Superior temporal gyrus (tissue), 1 donor: ENCODE results near the gene CREB3L2.

Experiments used
- DNase-seq: peaks from one replicate; pipeline ENCODE4 v3.0.0-alpha.2; 2016; ENCODE audit errors: extremely low spot score

Gene CREB3L2

DNA sequence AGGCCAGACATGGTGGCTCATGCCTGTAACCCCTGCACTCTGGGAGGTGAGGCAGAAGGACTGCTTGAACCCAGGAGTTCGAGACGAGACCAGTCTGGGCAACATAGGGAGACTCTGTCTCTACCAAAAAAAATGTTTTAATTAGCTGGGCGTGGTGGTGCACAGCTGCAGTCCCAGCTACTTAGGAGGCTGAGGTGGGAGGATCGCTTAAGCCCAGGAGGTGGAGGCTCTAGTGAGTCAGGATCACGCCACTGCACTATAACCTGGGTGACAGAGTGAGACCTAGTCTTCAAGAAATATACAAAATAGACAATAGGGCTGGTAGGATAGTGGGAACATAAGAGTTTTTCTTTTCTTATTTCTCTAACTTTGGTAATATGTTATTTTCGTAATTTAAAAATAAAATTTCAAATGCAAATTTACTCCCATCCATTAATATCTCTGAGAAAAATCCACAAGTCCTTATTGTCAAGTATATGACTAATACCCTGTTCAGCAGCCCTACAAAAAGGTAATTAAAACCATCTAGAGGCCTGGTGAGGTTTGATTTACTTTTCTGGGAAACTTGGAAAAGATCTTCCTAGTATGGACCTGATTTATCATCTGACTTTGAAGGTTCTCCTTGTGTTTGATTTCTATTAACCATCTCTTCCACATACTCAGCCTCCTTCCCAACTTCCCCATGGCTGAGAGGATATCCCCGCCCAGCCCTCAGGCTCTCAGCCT is 50.0 kb downstream of the CREB3L2 start:
- no peak for DNase-seq

DNA sequence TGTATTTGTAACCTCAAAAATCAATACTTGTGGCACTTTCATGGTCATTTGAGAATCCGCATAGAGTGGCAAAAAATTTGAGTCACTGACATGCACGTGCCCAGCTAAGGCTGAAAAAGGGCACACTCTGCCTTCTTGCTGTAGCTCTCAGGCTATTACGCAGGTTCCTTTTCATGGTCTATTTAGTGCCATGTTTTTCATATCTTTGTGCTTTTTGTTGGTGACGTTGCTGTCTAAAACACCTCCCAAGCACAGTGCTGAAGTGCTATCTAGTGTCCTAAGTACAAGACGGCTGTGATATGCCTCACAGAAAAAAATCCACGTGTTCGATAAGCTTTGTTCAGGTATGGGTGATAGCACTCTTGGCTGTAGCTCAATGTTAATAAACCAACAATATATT is 50.9 kb downstream of the CREB3L2 start:
- no peak for DNase-seq

GRCh38 chr7:137950263-137950621 is 51.6 kb downstream of the CREB3L2 start:
- DNase-seq, result no peak

- DNase-seq, result no peak
These were observed 52.2 kb downstream of the CREB3L2 start for GRCh38 chr7:137949416-137950262.

- no peak for DNase-seq
These were observed 53.0 kb downstream of the CREB3L2 start for GRCh38 chr7:137948845-137949330.

GRCh38 chr7:137948083-137948844 is 53.6 kb downstream of the CREB3L2 start:
- DNase-seq, result no peak

GRCh38 chr7:137947046-137947445 is 54.8 kb downstream of the CREB3L2 start:
- DNase-seq, result no peak

DNA sequence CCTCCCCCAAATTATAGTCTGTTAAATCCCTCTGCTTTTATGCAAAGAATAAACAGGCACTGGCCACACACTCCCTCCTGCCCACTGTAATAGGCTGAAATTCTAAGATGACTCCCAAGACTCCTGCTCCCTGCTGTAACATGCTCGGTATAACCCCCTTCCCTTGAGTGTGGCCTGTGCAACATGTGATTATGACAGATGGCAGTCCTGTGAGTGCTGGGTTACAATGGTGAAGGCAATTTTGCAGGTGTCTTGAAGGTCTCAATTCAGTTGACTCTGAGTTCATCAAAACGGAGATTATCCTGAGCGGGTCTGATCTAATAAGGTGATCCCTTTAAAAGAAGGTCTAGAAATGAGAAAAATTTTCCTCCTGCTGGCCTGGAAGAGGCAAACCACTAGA is 55.9 kb downstream of the CREB3L2 start:
- DNase-seq, result no peak

DNA sequence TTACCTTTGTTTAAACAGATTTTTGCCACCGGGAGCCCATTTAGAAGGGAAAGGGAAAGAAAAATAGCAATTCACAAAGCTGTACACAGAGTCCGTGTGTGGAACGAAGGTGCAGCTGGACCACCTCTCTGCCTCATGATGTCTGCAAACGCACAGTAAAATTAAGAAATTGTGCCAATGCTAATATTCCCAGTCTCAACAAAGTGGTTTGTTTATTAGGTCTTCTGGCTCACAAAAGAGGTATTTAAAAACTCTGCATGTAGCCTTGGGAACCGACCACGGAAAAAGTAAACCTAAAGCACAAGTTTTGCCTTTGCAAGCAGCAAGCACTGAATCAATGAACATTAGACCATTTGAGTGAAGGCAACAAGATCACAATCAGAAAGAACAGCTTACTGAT is 57.7 kb downstream of the CREB3L2 start:
- no peak for DNase-seq

GRCh38 chr7:137943132-137943551 is 58.7 kb downstream of the CREB3L2 start:
- DNase-seq, result no peak

DNA sequence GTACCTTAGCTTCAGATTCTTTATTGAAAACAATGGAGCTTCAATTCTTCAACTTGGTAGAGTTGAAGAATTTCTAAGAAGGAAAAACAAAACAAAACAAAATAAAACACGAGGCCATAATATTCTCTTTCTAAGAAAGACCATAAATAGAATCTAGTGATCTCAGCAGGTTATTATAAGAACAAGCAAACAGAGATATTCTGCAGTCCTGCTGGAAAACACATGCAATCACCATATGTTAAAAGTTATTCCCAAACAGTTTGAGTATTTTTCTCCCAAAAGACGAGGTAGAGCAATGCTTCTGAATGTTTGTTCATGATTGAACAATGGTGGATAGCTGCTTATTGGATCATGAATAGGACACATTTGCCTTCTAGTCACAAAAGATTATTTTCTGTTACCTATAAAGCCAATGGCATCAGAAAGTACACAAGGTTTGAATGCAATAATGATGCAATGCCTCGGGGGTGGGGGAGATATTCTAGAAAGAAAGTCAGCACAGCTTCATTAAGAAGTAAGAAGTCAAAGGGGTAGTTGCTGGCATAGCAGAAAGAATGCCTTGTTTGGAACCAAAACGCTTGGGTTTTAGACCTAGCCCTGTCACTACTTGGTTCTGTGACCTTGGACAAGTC is 59.3 kb downstream of the CREB3L2 start:
- DNase-seq, result no peak

DNA sequence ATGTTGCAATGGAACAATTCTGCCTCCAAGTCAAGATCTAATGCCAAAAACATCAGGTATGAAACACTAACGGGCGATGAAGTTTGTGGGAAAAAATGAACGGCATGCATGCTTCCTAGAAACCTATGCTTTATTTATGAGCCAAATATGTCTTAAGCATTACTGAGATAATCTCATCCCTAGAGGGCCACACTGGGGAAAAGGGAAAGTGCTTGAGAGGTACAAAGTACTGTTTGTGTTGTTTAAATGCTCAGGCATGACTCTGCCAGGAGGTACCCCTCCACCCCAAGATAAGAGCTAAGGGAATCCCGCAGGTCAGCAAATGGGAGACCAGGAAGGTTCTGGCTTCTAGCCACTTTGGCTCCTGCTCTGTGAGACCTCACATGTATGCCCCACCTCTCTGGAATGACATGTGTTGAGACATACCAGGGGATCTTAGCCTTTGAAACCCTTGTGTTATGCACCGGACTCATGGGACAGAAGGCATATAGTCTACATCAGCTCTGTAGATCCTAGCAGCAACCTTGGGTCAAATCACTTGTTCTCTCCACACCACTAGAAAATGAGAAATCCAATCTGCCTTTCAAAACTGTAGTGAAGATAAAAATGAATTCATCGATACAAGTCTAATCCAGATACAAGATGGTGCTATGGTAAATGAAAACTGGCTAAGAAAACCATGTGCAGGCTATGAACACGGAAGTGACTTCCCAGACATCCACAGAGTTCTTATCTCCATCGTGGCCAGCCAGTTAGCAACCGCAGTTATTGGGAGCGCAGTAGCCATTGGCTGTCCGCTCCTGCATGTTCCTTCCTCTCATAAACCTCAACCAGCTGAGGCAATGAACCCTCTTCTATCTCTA is 61.0 kb downstream of the CREB3L2 start:
- DNase-seq, result no peak

DNA sequence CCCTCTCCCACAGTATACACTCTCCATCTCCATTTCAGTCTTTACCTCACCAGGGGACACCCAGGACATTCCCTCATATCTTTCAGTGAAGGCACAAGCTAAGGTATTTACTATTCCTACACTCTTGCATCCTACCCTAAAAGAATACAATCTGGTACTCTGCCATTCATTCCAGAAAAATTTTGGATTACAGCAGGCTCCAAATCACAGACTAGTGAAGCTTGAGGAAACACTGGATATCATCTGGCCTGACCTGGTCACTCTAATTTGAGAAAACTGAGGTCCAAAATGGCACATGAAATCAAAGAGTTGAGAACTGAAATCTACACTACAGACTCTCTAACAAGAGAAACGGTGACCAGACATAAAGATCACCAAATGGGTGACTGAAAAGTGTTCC is 61.7 kb downstream of the CREB3L2 start:
- DNase-seq, result no peak

DNA sequence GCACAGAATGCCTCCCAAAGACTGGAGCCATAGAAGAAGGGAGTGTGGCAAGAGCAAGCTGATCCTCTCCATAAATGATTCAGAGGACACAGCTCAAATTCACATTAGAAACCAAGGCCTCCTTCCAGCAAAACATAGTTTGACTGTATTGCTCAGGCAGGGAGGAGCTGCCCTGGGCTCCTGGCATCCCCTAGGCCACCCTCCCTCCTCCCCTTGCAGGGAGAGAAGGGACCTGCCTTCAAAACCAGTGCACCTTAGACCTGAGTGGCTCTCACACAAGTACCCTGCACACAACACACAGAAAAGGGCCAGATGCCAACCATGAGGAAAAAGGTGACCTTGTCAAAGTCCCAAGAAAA is 64.7 kb downstream of the CREB3L2 start:
- no peak for DNase-seq

- no peak for DNase-seq
These were observed 65.2 kb downstream of the CREB3L2 start for GRCh38 chr7:137936509-137937201.

GRCh38 chr7:137935884-137936508 is 65.9 kb downstream of the CREB3L2 start:
- no peak for DNase-seq

DNA sequence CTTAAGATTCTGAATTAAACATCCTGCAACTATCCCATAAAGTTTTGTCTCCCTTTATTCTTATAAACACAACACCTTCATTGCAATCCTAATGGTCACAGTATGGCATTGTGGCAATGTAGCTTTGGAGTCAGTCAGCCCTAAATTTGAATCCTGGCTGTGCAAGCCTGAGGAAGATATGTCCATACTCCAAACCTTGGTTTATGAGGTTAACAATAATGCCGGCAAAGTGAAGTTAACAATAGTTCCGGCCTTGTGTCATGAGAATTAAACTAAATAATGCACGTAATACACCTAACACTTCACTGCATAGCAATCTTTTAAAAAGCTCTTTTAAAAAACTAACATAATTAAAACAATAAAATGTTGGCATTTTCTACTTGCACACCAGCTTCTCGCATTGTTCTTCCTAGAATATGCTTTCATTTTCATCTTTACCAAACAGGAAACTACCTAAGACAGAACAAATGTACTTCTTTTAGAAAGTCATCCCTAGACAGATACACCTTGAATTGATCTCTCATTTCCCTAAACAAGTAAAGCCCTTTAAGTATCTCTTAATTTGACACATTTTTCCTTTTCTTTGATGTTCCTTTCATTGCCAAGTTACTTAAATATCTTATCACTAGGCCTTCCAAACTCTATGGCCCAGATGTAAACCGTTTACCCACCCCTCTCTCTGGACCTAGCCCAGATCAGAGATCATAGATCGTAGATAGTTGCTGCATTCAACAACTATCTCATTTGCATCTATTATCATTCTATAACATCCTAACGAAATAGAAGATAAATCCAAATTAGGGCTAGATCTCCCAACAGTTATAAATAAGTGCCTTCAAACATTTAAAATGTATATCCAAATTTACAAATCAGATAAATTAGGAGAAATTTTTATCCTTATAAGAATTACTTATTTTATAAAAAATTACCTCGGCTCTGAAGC is 66.7 kb downstream of the CREB3L2 start:
- DNase-seq, result no peak

DNA sequence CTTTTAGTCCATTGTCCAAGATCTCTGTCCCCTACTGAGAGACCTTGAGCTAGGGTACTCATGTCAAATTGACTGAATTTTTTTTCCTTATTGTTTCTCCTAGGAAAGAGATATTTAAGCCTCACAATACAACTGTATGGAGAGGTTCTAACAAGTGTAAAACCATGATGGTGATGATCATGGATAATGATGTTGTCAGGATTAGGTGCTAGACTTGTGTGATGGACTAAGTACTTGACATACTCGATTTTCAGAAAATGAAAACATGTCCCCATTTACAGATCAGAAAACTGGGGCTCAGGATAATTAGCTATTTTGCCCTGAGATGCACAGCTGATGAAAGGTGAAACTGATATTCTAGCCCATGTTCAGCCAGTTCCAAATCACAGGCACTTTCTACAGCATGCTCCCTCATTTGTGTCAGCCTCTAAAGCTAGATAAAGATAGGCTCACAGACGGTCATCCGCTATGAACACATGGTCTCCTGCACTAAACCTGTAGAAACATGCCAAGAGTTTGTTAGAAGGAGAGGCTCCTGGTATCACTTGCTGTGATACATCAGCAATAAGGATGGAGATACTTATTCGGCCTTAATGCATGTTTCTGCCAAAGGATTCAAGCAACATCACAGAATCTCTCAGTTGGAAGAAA is 67.6 kb downstream of the CREB3L2 start:
- no peak for DNase-seq
